ENCODE measurements around the gene PIK3CB.
A peak's percentile ranks its signal among the peaks of the same experiment; 100 is the strongest.
"Not testable (repeated sequence)": the region's sequence is repeated elsewhere in the genome, so short reads cannot be mapped to it uniquely, and the experiment has no call there.

PIK3CB gene

GRCh38 chr3:138802223-138802622, 32.5 kb downstream of the PIK3CB start:
- not testable (repeated sequence) for DNase-seq

DNA sequence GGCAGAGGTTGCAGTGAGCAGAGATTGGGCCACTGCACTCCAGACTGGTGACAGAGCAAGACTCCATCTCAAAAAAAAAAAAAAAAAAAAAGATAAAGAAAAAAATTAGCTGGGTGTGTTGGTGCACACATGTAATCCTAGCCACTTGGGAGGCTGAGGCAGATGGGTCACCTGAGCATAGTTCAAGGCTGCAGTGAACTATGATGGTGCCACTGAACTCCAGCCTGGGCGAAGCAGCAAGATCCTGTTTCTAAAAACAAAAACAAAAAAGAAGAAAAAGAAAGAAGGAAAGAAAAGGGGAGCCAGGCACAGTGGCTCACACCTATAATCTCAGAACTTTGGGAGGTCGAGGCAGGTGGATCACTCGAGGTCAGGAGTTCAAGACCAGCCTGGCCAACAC, 32.9 kb downstream of the PIK3CB start:
- DNase-seq, result no peak

GRCh38 chr3:138800248-138800647, 34.5 kb downstream of the PIK3CB start:
- no peak for DNase-seq

- no peak for DNase-seq
These were observed 34.9 kb downstream of the PIK3CB start for GRCh38 chr3:138799822-138800221.

GRCh38 chr3:138797508-138798038, 37.2 kb downstream of the PIK3CB start:
- no peak for DNase-seq

DNA sequence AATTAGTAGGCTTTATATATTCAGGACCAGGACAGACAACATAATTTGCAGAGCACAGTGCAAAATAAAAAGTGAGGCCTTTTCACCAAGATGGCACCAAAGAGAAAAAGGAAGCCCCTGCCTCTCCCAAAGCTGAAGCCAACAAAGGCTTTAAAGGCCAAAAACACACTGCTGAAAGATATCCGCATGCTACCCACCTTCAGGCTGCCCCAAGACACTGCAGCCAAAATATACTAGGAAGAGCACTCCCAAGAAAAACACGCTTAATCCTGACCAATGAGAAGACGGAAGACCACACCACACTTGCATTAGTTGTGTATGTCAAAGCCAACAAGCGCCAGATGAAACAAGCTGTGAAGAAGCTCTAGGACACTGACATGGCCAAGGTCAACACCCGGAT, 38.0 kb downstream of the PIK3CB start:
- DNase-seq, result no peak

DNA sequence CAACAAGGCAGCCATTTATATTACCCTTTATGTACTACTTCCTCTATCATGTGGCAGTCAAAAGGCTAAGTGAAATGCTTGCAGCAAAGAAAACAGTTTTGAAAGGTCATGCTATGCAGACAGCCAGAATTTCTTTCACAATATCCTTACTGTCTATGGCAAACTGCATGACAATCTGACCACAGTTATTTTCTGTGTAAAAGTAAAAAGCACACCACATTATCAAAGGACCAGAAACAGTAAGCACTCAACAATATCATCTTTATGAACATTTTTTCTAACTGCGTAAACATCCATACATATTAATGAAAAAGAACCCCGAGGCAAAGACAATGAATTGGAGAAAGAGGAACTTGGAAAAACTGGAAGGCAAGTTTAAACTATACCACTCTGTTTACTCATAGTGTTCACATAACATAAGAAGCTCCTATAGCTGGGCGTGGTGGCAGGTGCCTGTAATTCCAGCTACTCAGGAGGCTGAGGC, 47.9 kb downstream of the PIK3CB start:
- no peak for DNase-seq

DNA sequence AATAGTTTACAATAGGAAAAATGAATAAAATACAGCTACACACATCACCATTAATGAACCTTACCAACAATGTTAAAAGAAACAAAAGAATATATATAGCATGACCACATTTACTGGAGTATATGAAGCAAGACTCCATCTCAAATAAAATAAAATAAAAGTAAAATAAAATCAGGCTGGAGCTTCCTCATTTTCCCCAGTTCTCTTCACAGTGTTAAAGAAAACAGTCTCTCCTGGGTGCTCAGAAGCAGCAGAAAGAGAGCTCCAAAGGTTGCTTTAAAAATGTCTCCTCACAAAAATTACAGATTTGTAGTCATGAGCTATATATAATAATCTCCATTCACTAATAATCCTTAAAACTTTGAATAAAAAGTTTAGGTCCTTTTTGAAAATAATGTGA, 48.8 kb downstream of the PIK3CB start:
- no peak for DNase-seq

GRCh38 chr3:138785362-138785857, 49.3 kb downstream of the PIK3CB start:
- not testable (repeated sequence) for DNase-seq

DNA sequence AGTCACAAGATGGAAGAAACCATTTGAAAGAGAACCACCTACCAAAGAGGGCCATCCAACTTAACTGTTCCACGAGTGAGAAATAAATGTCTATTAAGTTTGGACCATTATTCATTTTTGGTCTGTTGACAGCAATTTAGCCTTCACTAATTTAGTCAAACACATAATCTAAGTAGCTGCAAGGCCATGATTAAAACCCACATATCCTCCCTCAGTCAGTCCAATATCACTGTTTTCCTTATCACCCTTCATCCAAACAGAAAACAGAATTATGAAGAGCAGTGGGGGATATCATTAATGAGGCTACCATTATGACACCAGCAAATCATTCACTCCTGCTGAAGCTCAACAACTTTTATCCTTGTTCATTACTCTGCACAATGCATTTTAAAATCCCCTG, 52.0 kb downstream of the PIK3CB start:
- no peak for DNase-seq

DNA sequence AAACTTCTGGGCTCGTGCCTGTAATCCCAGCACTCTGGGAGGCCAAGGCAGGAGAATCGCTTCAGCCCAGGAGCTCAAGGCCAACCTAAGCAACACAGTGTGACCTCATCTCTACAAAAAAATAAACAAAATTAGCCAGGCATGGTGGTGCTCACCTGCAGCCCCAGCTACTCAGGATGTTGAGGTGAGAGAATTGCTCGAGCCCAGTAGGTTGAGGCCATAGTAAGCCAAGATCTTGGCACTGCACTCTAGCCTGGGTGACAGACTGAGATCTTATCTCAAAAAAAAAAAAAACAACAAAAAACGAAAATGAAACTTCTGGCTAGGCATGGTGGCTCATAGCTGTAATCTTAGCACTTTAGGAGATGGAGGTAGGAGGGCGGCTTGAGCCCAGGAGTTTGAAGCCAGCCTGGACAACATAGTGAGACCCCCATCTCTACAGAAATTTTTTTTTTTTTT, 53.7 kb downstream of the PIK3CB start:
- DNase-seq, result peak; percentile 67 to 80

DNA sequence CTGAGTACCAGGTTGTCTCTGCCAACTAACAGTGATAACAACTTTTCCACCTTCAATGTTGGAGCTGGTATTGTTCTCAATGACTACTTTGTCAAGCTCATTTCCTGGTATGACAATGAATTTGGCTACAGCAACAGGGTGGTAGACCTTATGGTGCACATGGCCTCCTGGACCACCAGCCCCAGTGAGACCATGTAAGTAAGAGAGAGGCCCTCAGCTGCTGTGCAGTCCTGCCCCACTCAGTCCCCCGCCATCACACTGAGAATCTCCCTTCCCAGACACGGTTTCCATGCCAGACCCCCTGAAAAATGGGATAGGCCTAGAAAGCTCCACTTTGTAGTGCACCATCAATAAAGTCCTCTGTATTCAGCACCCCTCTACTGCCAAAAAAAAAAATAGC, 56.1 kb downstream of the PIK3CB start:
- DNase-seq, result no peak

GRCh38 chr3:138776961-138777360, 57.8 kb downstream of the PIK3CB start:
- DNase-seq, result no peak

DNA sequence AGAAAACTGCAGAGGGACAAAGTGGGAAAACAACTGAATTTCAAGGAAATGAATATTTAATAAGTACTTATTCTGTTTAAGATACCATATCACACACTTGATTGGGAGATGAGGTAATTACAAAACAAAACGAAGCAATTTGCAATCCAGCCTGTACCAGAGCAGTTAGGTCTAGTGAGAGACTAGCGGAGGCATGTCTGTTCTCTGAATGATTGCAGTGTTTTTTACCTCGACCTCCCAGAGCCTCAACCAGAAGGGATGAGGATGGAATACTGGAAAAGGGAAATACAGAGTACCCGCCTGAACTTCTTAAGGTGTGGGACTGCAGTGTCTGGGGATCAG, 59.5 kb downstream of the PIK3CB start:
- no peak for DNase-seq

DNA sequence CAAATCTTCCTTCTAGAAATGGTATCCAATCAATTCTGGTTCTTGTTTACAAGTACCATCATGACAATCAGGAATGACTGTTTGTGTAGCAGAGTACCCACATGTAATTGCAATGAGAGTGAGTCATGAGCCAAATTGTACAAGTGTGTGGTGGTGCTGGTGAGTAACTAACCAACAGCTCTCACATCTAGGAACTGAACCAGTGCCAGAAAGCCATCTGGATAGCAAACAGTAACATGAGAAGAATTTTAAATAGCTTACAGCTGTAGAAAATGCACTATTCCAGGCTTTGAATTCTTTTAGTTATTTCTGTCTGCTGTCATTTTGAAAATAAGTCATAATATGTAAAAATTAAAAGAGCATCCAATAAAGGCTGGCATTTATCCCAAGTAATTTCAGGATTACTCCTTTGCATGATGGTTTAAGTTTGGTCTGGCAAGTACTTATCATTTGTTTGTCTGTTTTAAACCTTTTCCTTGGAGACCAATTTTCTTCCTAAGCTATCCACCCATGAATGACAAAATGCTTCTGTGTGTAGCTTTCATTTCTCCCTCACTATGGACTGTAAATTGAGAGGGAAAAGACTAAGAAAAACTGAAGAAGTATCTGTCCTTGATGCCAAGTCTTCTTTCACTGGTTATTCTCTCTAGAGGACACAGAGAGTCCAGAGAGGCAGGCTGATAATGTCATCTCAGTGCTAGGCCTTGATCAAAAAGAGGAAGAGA, 60.0 kb downstream of the PIK3CB start:
- no peak for DNase-seq

DNA sequence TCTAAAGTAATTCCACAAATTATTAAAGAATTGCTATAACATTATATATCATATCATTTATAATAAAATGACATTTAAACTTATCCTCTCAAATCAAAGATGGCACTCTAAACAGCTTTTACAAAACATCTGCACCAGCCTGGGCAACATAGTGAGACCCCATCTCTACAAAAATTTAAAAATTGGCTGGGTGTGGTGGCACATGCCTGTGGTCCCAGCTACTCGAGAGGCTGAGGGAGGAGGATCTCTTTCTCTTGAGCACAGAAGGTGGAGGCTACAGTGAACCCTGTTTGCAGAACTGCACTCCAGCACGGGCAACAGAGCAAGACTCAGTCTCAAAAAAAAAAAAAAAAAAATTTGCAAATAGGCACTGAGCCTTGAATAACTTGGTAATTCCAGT, 63.1 kb downstream of the PIK3CB start:
- no peak for DNase-seq

DNA sequence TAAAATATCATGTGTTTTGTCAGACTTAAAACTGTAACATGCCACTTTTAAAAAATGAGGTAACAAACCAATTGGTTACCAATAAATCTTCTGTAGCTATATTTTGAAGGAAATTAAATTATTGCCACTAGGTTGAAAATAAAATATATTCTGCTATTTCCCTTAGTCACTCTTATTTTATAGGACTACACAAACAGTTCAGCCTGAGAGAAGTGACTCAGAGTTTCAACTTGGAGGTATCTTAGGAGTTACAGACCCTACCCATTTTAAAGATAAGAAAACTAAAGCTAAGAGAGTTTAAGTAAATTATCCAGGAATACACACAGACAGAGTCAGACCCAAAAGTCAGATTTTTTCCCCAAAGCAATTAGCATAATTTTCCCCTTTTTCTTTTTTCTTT, 65.1 kb downstream of the PIK3CB start:
- DNase-seq, result no peak

DNA sequence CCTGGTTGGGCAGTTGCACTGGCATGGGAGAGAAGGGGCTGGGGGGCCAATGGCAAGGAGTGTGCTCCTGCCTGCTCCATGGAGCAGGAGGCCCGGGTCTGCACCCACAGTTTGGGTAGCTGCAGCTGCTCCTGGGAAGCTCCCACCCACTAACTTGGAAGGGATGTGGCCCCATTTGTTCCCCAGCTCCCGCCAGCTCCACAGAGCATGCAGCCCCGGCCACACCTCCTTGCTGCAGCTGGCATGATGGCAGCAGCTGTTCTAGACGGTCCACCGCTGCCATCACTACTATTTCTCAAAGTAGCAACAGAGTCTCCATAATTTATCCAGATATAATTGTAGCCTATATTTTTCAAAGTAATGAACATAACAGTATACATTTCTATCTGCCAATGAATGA, 65.8 kb downstream of the PIK3CB start:
- DNase-seq, result no peak

DNA sequence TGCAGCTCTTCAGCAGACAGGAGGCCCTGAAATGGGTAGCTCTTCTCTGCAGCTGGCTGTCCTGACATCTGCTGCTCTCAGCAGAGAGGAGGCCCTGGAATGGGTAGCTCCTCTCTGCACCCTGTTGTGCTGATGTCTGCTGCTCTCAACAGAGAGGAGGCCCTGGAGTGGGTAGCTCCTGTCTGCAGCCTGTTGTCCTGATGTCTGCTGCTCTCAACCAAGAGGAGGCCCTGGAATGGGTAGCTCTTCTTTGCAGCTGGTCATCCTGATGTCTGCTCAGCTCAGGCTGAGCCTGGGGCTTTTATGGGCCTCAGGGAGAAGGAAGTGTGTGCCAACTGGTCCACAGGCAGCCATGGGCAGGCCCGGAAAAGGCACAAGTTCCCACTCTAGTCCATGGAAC, 66.6 kb downstream of the PIK3CB start:
- no peak for DNase-seq

GRCh38 chr3:138767498-138768104, 67.1 kb downstream of the PIK3CB start:
- no peak for DNase-seq

DNA sequence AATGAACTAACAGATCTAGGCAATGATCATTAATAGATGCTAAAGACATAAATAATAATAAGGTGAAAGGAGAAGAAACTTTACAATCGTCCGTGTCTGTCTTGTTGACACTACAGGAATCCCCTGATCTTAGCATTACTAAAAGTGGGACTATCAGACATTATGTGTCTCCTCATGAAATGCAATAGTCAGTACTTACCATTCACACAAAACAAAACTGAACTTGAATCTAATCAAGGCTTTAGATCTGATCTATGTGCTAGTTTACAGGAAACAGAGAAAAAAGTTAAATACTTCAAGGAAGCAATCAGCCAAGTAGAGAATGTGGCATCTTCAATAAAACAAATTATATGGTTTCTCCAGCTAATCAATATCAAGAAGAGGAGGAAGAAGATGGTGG, 73.7 kb downstream of the PIK3CB start:
- DNase-seq, result no peak

GRCh38 chr3:138748190-138748589, 86.5 kb downstream of the PIK3CB start:
- DNase-seq, result no peak

DNA sequence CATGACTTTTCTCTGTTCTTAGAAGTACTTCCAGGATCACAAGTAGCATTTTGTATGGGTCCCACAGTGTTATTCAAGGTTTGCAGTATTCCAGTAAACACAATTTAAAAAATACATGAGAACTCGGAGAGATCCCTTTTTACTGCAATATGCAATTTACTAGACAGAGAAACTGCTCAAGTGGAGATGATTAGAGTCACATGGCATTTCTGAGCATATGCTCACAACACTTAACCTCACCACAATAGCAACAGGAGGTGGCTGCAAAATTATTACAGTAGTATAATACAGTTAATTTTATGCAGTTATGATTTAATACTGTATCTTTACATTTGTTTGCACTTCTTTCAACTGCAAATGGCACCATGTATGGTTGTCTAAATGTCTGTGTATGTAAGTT, 87.5 kb downstream of the PIK3CB start:
- DNase-seq, result no peak

- DNase-seq, result no peak
These were observed 94.7 kb downstream of the PIK3CB start for GRCh38 chr3:138740072-138740471.
